Measurements from ENCODE around the gene SAMD3.
"Not testable (repeated sequence)": the region's sequence is repeated elsewhere in the genome, so short reads cannot be mapped to it uniquely, and the experiment has no call there.

SAMD3 gene

GRCh38 chr6:130207979-130208649 is 14.6 kb downstream of the SAMD3 start:
- no peak for DNase-seq (ENCODE audit: low spot score)

- no peak for DNase-seq (ENCODE audit: low spot score)
Measured at GRCh38 chr6:130206479-130206878, 16.3 kb downstream of the SAMD3 start.

DNA sequence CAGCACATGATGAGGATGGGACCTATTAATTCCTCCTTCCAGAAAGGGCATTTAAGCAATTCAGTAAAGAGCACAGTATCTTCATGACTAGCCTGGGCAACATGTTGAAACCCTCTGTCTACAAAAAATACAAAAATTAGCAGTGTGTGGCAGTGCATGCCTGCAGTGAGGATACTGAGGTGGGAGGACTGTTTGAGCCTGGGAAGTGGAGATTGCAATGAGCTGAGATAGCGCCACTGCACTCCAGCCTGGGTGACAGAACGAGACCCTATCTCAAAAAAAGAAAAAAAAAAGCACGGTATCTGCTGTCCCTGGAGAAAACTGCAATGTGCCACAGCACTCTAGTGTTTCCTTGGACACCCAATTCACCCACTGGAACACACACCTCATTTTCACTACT is 18.4 kb downstream of the SAMD3 start:
- DNase-seq (ENCODE audit: low spot score), result no peak

DNA sequence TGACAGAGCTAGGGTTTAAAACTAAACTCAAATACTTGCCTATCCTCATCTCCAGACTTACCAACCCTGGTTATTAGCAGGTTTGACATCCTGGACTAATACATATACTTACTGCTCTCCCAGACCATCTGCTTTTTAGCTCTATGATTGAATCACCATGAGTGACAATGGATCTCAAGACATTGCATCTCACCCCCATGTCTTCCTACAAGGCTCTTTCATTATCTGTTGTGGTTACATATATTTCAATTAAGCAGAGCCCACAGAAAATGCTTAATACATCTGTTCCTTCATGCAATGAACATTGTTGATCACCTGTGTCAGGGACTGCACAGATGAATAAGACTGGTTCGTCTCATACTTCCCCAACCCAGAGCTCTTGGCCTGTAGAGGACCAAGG is 19.4 kb downstream of the SAMD3 start:
- DNase-seq (ENCODE audit: low spot score), result no peak

- no peak for DNase-seq (ENCODE audit: low spot score)
Measured at GRCh38 chr6:130202782-130203181, 20.0 kb downstream of the SAMD3 start.

DNA sequence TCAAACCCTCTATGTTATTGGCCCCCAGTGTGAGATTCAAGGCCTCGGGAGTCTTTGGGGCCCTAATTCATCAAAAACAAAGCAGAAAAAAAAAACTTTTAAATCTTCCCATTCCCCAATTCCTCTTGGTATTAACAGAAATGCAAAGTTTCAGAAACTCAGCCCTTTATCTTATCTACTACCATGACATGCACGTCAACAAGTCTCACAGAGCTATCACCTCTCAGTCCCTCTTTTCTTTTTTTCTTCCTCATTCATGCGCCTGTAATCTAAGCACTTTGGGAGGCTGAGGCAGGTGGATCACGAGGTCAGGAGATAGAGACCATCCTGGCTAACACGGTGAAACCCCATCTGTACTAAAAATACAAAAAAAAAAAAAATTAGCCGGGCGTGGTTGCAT is 22.7 kb downstream of the SAMD3 start:
- DNase-seq (ENCODE audit: low spot score), result no peak

GRCh38 chr6:130198483-130199035 is 24.2 kb downstream of the SAMD3 start:
- DNase-seq (ENCODE audit: low spot score), result no peak

- not testable (repeated sequence) for DNase-seq (ENCODE audit: low spot score)
Measured at GRCh38 chr6:130197816-130198482, 24.8 kb downstream of the SAMD3 start.

DNA sequence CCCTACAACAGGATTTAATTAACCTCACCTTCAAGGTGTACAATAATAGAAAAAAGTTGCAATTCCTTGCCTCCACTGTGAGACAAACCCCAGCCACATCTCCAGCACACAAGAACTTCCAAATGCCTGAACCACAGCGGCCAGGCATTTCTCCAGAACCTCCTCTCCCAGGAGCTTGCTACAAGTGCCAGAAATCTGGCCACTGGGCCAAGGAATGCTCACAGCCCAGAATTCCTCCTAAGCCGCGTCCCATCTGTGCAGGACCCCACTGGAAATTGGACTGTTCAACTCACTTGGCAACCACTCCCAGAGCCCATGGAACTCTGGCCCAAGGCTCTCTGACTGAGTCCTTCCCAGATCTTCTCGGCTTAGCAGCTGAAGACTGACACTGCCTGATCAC is 28.3 kb downstream of the SAMD3 start:
- not testable (repeated sequence) for DNase-seq (ENCODE audit: low spot score)

DNA sequence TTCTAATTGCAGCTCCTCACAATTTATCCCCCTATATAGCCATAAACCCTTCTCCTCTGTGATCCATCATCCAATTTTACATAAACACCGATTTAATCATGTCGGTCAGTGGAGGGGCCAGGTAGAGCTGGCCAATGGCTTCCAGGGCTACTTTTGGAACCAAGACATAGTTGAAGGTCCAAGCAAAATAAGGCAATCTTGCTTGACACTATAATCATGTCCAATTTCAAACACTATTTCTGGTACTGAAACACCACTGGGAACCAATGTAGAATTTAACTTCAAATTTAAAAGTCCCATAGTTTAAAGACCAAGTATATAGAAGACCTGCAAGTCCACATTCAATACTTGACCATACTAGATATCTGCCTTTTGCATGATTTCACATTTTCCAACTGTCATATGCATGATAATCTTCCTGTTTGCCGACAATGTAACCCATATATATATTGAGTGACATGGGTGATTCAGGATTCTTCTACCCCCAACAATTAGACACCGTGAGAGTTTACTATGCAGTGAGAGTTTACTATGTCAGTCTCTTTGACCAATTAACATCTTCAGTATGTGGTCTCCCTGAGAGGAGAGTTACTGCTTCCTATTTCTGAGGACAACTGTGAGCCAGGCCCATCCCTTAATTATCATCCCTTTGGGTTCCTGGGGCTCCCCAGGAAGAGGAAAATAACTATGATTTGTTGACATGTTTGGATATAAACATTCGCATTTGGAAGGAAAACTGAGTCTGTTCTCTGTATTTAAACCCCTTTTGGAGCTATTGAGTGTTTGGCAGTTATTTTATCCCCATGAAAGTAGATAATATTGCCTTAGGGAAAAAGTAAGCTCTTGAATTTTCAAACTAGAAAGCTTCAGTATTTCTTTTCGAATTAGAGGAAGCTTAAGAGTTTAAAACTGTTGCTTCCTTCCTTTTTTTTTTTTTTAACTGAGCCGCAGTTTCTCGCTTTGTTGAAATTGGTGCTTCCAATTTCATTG is 31.8 kb downstream of the SAMD3 start:
- no peak for DNase-seq (ENCODE audit: low spot score)

GRCh38 chr6:130189531-130190397 is 33.0 kb downstream of the SAMD3 start:
- DNase-seq (ENCODE audit: low spot score), result no peak

GRCh38 chr6:130188207-130188899 is 34.4 kb downstream of the SAMD3 start:
- no peak for DNase-seq (ENCODE audit: low spot score)

DNA sequence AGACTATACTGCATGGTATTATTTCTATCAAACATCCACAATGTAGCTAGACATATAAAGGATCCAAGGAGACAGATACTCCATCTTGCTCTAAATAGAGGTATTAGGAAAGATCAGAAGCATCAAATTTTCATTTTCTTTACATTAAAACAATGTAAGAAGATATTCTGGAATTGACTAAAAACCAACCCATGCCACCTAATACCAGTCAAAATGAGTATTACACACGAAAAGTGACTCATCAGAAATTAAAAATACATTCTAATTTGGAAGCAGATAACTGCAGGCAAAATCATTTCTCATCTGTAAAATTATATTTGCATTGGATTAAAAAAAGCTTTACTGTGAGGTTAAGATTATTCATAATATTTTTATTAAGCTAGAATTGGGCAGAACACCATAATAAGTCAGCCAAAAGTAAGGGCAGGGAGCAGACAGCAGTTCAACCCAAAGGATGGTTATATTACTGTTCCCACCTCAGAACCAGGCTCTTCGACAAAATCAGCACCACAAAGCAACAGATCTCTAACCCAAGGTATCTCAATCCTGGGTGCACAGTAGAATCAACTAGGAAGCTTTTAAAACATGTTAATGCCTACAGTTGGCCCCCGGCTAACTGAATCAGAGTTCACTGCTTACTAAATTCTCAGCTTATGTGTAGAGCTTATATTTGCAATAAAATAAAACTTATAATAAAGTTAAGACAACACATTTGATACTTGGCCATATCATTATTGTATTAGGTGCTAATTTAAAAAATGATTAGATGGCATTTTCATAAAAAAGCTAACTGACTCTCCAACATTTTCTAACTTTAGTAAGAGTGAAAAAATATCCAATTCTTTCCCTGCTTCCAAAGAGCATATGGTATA is 35.2 kb downstream of the SAMD3 start:
- no peak for DNase-seq (ENCODE audit: low spot score)

DNA sequence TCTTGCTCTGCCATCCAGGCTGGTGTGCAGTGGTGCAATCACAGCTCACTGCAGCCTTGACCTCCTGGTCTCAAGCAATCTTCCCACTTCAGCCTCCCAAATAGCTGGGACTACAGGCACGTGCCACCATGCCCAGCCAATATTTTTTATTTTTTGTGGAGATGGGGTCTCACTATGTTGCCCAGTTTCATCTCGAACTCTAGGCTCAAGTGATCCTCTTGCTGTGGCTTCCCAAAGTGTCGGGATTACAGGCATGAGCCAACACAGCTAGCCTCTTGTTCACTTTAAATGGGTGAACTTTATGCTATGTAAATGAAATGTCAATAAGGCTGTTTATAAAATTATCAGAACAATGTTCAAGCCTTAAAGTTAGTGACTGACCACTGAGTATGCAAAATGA is 37.1 kb downstream of the SAMD3 start:
- DNase-seq (ENCODE audit: low spot score), result no peak

DNA sequence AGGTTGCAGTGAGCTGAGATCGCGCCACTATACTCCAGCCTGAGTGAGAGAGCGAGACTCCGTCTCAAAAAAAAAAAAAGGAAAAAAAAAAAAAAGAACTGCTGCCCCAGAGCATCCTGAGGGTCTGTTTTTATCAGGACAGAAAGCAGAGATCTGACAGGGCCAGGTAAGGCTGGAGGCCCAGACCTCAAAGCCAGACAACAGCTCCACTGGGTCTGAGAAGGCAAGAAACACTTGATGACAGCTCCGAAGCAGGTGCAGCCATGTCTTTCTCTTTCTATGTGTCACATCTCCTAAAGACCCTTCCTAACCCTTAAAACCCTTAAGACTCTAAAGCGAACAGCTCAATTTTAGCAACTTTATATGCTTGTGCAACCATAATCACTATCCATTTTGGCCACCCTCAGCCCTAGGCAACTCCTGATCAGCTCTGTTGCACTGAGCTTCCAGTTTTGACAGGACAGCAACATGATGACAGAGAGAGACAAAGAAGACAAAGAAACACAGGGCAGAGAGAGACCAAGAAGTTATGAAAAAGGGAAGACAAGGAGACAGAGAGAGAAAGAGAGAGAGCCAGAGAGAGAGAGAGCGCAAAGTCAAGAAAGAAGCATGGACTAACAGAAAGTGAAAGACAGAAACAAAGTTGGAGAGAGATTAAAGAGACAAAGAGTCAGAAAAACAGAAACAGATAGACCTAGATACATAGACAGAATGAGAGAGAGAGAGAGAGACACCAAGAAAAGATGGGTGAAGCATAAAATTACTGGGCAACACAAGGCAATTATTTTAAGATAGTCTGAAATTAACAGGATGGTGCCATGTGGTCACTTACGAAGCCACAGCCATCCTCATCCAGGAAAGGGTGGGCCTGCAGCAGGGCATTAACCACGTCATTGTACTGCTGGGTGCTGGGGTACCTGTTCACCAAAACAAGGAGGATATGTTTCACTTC is 39.2 kb downstream of the SAMD3 start:
- DNase-seq (ENCODE audit: low spot score), result no peak

DNA sequence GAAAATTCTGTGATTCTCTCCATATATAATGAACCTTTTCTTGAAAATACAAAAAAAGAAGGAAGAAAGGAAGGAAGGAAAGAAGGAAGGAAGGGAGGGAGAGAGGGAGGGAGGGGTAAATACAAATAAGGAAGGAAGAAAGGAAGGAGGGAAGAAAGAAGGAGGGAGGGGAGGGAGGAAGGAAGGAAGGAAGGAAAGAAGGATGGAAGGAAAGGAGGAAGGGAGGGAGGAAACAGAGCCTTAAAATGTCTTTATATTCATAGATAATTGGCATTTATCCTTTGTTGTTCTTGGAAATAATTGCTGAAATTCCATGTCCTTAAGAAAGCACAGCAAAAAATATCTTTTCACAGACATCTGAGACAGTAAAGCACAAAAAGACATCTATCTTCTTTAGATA is 40.3 kb downstream of the SAMD3 start:
- no peak for DNase-seq (ENCODE audit: low spot score)

- no peak for DNase-seq (ENCODE audit: low spot score)
Measured at GRCh38 chr6:130178692-130179091, 44.1 kb downstream of the SAMD3 start.

- DNase-seq (ENCODE audit: low spot score), result no peak
Measured at GRCh38 chr6:130176378-130176777, 46.4 kb downstream of the SAMD3 start.

Data from ecto neural progenitor cell (in vitro differentiated cells).